Neural cell (in vitro differentiated cells): Measurements from ENCODE around the gene STX12. TPM values are rescaled to one million over a fixed set of nuclear protein-coding genes. Genes with fewer than 3 reads are reported as not detected.
A peak's percentile ranks its signal among the peaks of the same experiment; 100 is the strongest.

Experiments
- H2AFZ ChIP-seq: fragments of 200-600, 300-800 bp; sonication (generic), shearing (Covaris generic); 2 replicates; pipeline ENCODE4 v1.6.0; 2014; ENCODE audit warnings: low read depth, mild to moderate bottlenecking, antibody characterized with exemption, low read length, moderate library complexity
- H3F3A ChIP-seq: fragments of 200-600 bp; shearing (Covaris generic); 2 replicates; pipeline ENCODE4 v1.6.1; 2016; ENCODE audit warnings: mild to moderate bottlenecking, moderate library complexity, mixed read lengths, antibody characterized with exemption, low read length; ENCODE audit not compliant: insufficient read depth, poor library complexity, severe bottlenecking
- H3K27ac ChIP-seq: fragments of 200-600, 300-800 bp; sonication (generic), shearing (Covaris generic); 2 replicates; pipeline ENCODE4 v1.5.1; 2014; ENCODE audit warnings: mild to moderate bottlenecking, low read length, moderate library complexity
- H3K27me3 ChIP-seq: fragments of 300-800, 200-600 bp; sonication (generic), shearing (Covaris generic); 2 replicates; pipeline ENCODE4 v1.6.0; 2014; ENCODE audit warnings: mild to moderate bottlenecking, low read depth, low read length, moderate library complexity; ENCODE audit not compliant: insufficient read depth
- H3K36me3 ChIP-seq: fragments of 300-800, 200-600 bp; sonication (generic), shearing (Covaris generic); 2 replicates; pipeline ENCODE4 v1.5.1; 2014; ENCODE audit warnings: mild to moderate bottlenecking, antibody characterized with exemption, low read length, moderate library complexity; ENCODE audit not compliant: insufficient read depth
- H3K4me2 ChIP-seq: fragments of 300-800, 200-600 bp; sonication (generic), shearing (Covaris generic); 2 replicates; pipeline ENCODE4 v1.6.0; 2014; ENCODE audit warnings: mild to moderate bottlenecking, low read length
- H3K4me3 ChIP-seq: fragments of 300-800, 200-600 bp; sonication (generic), shearing (Covaris generic); 2 replicates; pipeline ENCODE4 v1.5.1; 2014; ENCODE audit warnings: mild to moderate bottlenecking, low read length, moderate library complexity
- H3K79me2 ChIP-seq: fragments of 200-600 bp; shearing (Covaris generic); replicated peaks from 2 replicates; pipeline ENCODE4 v1.6.0; 2014; ENCODE audit warnings: mild to moderate bottlenecking, low read length, moderate library complexity; ENCODE audit not compliant: insufficient read depth
- H3K9ac ChIP-seq: fragments of 300-800, 200-600 bp; sonication (generic), shearing (Covaris generic); 2 replicates; pipeline ENCODE4 v1.6.1; 2016; ENCODE audit warnings: mild to moderate bottlenecking, low read length, mixed read lengths
- H3K9me2 ChIP-seq: fragments of 200-600 bp; shearing (Covaris generic); 2 replicates; pipeline ENCODE4 v1.6.1; 2016; ENCODE audit warnings: mild to moderate bottlenecking, low read length, mixed read lengths; ENCODE audit not compliant: insufficient read depth
- H3K9me3 ChIP-seq: fragments of 200-600, 300-800 bp; sonication (generic), shearing (Covaris generic); 2 replicates; pipeline ENCODE4 v1.6.1; 2016; ENCODE audit warnings: mild to moderate bottlenecking, mixed run types, low read length, moderate library complexity, mixed read lengths
- H4K20me1 ChIP-seq: fragments of 200-600 bp; shearing (Covaris generic); 2 replicates; pipeline ENCODE4 v1.6.1; 2016; ENCODE audit warnings: mild to moderate bottlenecking, mixed run types; ENCODE audit not compliant: insufficient read depth
- EP300 ChIP-seq: fragments of 450-650 bp; conservative IDR thresholded peaks from 2 replicates; pipeline ENCODE4 v1.6.1; 2014; ENCODE audit warnings: antibody characterized with exemption, mild to moderate bottlenecking, moderate library complexity; ENCODE audit not compliant: poor library complexity, severe bottlenecking
- EZH2 ChIP-seq: fragments of 200-600, 300-800 bp; shearing (Covaris generic), sonication (generic); IDR thresholded peaks from 2 replicates; pipeline ENCODE4 v1.6.1; 2014; ENCODE audit warnings: antibody characterized with exemption, low read length, borderline replicate concordance, mild to moderate bottlenecking; ENCODE audit not compliant: insufficient read depth, poor library complexity, severe bottlenecking
- MXI1 ChIP-seq: fragments of 450-650 bp; conservative IDR thresholded peaks from 2 replicates; pipeline ENCODE4 v1.6.1; 2014; ENCODE audit warnings: antibody characterized with exemption, mild to moderate bottlenecking; ENCODE audit not compliant: poor library complexity, severe bottlenecking
- POLR2AphosphoS5 ChIP-seq: IDR thresholded peaks from 2 replicates; pipeline ENCODE4 v1.6.1; 2012
- RAD21 ChIP-seq: fragments of 450-650 bp; conservative IDR thresholded peaks from 2 replicates; pipeline ENCODE4 v1.6.1; 2014; ENCODE audit warnings: antibody characterized with exemption, mild to moderate bottlenecking, moderate library complexity
- SMC3 ChIP-seq: fragments of 450-650 bp; conservative IDR thresholded peaks from 2 replicates; pipeline ENCODE4 v1.6.1; 2014; ENCODE audit warnings: antibody characterized with exemption, mild to moderate bottlenecking, moderate library complexity; ENCODE audit not compliant: poor library complexity
- TAF1 ChIP-seq: IDR thresholded peaks from 2 replicates; pipeline ENCODE4 v1.6.1; 2012; ENCODE audit warnings: low read depth
- polyA plus RNA-seq: library from polyadenylated mRNA; depleted of rRNA; stranded (reverse); fragments of >200 nt; gene quantifications from 2 replicates; pipeline ENCODE4 v1.2.3, GENCODE V29; 2014
- TF ChIP-seq, protein P1 (sequence below): fragments of 450-650 bp; IDR thresholded peaks from 2 replicates; pipeline ENCODE4 v1.5.1; 2014; ENCODE audit warnings: antibody characterized with exemption, mild to moderate bottlenecking, moderate library complexity; ENCODE audit not compliant: poor library complexity, severe bottlenecking
- TF ChIP-seq, protein P2 (sequence below): IDR thresholded peaks from 2 replicates; pipeline ENCODE4 v1.6.1; 2012; ENCODE audit warnings: borderline replicate concordance

STX12 gene
- polyA plus RNA-seq, 1 donor from 2014 or later = 171 TPM

DNA sequence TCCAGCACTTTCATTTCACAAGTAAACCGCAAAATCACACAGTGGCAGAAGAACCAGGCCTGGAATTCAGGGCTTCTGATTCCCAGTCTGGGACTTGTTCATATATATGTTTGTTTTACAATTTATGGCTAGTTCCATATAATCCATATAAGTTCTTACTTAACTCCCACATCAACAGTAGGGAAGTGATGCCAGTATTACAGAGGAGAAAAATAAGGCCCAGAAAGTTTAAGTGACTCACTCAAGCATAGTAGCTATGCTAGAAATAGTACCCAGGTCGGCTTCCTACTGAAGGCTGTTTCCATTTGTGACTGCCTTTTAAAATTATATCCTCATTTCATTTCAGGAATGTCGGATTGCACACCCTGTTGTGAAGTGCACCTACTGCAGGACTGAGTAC lies 45.9 kb upstream of the STX12 start:
- H3K4me3 ChIP-seq = peak overlapping the region; percentile 75
- no peaks in the 10 kb centered on the region for H3K9me3 ChIP-seq
- no peaks in the 10 kb centered on the region for H3K36me3 ChIP-seq
- no peak overlapping the region for H3K9ac ChIP-seq
- no peaks in the 10 kb centered on the region for H4K20me1 ChIP-seq
- TF ChIP-seq RAD21 (no peak), SMC3 (no peak), EP300 (no peak), EZH2 (no peak), MXI1 (no peak), TAF1 (no peak), POLR2AphosphoS5 (no peak)
- TF ChIP-seq, protein P1, sequence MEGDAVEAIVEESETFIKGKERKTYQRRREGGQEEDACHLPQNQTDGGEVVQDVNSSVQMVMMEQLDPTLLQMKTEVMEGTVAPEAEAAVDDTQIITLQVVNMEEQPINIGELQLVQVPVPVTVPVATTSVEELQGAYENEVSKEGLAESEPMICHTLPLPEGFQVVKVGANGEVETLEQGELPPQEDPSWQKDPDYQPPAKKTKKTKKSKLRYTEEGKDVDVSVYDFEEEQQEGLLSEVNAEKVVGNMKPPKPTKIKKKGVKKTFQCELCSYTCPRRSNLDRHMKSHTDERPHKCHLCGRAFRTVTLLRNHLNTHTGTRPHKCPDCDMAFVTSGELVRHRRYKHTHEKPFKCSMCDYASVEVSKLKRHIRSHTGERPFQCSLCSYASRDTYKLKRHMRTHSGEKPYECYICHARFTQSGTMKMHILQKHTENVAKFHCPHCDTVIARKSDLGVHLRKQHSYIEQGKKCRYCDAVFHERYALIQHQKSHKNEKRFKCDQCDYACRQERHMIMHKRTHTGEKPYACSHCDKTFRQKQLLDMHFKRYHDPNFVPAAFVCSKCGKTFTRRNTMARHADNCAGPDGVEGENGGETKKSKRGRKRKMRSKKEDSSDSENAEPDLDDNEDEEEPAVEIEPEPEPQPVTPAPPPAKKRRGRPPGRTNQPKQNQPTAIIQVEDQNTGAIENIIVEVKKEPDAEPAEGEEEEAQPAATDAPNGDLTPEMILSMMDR = no peak
- TF ChIP-seq, protein P2, sequence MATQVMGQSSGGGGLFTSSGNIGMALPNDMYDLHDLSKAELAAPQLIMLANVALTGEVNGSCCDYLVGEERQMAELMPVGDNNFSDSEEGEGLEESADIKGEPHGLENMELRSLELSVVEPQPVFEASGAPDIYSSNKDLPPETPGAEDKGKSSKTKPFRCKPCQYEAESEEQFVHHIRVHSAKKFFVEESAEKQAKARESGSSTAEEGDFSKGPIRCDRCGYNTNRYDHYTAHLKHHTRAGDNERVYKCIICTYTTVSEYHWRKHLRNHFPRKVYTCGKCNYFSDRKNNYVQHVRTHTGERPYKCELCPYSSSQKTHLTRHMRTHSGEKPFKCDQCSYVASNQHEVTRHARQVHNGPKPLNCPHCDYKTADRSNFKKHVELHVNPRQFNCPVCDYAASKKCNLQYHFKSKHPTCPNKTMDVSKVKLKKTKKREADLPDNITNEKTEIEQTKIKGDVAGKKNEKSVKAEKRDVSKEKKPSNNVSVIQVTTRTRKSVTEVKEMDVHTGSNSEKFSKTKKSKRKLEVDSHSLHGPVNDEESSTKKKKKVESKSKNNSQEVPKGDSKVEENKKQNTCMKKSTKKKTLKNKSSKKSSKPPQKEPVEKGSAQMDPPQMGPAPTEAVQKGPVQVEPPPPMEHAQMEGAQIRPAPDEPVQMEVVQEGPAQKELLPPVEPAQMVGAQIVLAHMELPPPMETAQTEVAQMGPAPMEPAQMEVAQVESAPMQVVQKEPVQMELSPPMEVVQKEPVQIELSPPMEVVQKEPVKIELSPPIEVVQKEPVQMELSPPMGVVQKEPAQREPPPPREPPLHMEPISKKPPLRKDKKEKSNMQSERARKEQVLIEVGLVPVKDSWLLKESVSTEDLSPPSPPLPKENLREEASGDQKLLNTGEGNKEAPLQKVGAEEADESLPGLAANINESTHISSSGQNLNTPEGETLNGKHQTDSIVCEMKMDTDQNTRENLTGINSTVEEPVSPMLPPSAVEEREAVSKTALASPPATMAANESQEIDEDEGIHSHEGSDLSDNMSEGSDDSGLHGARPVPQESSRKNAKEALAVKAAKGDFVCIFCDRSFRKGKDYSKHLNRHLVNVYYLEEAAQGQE = no peak
- no peak overlapping the region for H3K4me2 ChIP-seq
- H3K79me2 ChIP-seq = no peaks in the 10 kb centered on the region
- H3F3A ChIP-seq = no peaks in the 10 kb centered on the region
- H3K27ac ChIP-seq = no peak overlapping the region
- no peak overlapping the region for H2AFZ ChIP-seq
- no peaks in the 10 kb centered on the region for H3K27me3 ChIP-seq
- no peaks in the 10 kb centered on the region for H3K9me2 ChIP-seq

DNA sequence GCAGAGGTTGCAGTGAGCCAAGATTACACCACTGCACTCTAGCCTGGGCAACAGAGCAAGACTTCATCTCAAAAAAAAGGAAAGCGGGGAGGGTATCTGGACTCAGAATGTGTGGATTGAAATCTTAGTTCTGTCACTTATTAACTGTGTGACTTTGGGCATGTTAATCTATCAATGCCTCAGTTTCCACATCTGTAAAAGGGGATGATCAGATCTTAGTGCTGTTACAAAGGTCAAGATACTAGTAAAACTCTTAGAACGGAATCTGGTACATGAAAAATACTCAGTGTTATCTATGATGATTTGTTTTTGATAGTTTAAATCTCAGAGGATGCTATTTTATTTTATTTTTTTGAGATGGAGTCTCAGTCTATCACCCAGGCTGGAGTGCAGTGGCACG lies 36.8 kb upstream of the STX12 start:
- Histone ChIP-seq H3K79me2 (no peaks in the 10 kb centered on the region), H3K9ac (no peak overlapping the region), H3K9me2 (no peaks in the 10 kb centered on the region), H3F3A (no peaks in the 10 kb centered on the region), H3K36me3 (no peaks in the 10 kb centered on the region), H3K27ac (no peak overlapping the region), H3K27me3 (no peaks in the 10 kb centered on the region), H3K4me2 (no peak overlapping the region), H4K20me1 (no peaks in the 10 kb centered on the region), H3K9me3 (no peaks in the 10 kb centered on the region), H3K4me3 (no peak overlapping the region), H2AFZ (no peak overlapping the region)
- no peak for TF ChIP-seq SMC3

GRCh38 chr1:27741121-27741520 lies 31.9 kb upstream of the STX12 start:
- TF ChIP-seq, protein P1 = no peak
- TF ChIP-seq EZH2 = no peak
- no peak for TF ChIP-seq TAF1
- TF ChIP-seq, protein P2 = no peak
- TF ChIP-seq POLR2AphosphoS5 = no peak
- no peak for TF ChIP-seq RAD21
- TF ChIP-seq SMC3 = no peak
- TF ChIP-seq MXI1 = no peak
- no peak for TF ChIP-seq EP300

More at GRCh38 chr1:27741121-27741520, 31.9 kb upstream of the STX12 start:
- H2AFZ ChIP-seq = no peak overlapping the region
- no peaks in the 10 kb centered on the region for H4K20me1 ChIP-seq
- H3K9ac ChIP-seq = no peak overlapping the region
- peaks cover 4% of the 10 kb centered on the region for H3K36me3 ChIP-seq
- H3K27ac ChIP-seq = no peak overlapping the region
- no peaks in the 10 kb centered on the region for H3K9me2 ChIP-seq
- H3F3A ChIP-seq = no peaks in the 10 kb centered on the region
- H3K79me2 ChIP-seq = no peaks in the 10 kb centered on the region
- no peak overlapping the region for H3K4me3 ChIP-seq
- no peaks in the 10 kb centered on the region for H3K9me3 ChIP-seq
- no peaks in the 10 kb centered on the region for H3K27me3 ChIP-seq
- no peak overlapping the region for H3K4me2 ChIP-seq
